ENCODE results near the gene RPL10A. TPM values are rescaled to one million over a fixed set of nuclear protein-coding genes. Genes with fewer than 3 reads are reported as not detected.
"Not testable (repeated sequence)": the region's sequence is repeated elsewhere in the genome, so short reads cannot be mapped to it uniquely, and the experiment has no call there.

Gene RPL10A
- total RNA-seq, 2 donors from 2014 or later, result 901 to 914 TPM

- peak; percentile 62 to 68 for DNase-seq
- ATAC-seq, result peak; percentile 19
- intact Hi-C loops (cut with DNase I, micrococcal nuclease), result no loop called here
Measured at GRCh38 chr6:35497571-35498421, 29.6 kb downstream of the RPL10A start.

- intact Hi-C loops (cut with DNase I, micrococcal nuclease), result no loop called here
- ATAC-seq (no peak), DNase-seq (no peak)
Measured at GRCh38 chr6:35498422-35499067, 30.3 kb downstream of the RPL10A start.

GRCh38 chr6:35499372-35499771, 31.2 kb downstream of the RPL10A start:
- DNase-seq (no peak), ATAC-seq (no peak)
- intact Hi-C loops (cut with DNase I, micrococcal nuclease), result no loop called here

- ATAC-seq, result no peak
- intact Hi-C loops (cut with DNase I, micrococcal nuclease), result no loop called here
- no peak for DNase-seq
Measured at GRCh38 chr6:35500782-35501181, 32.6 kb downstream of the RPL10A start.

- intact Hi-C loops (cut with DNase I, micrococcal nuclease), result no loop called here
- no peak for ATAC-seq
- DNase-seq, result no peak
Measured at GRCh38 chr6:35501784-35502183, 33.6 kb downstream of the RPL10A start.

GRCh38 chr6:35503534-35503933, 35.3 kb downstream of the RPL10A start:
- ATAC-seq (no peak), DNase-seq (no peak)
- intact Hi-C loops (cut with DNase I, micrococcal nuclease), result no loop called here

GRCh38 chr6:35505999-35506412, 37.8 kb downstream of the RPL10A start:
- DNase-seq, result no peak
- intact Hi-C loops (cut with DNase I, micrococcal nuclease), result no loop called here
- no peak for ATAC-seq

GRCh38 chr6:35506536-35506935, 38.3 kb downstream of the RPL10A start:
- intact Hi-C loops (cut with DNase I, micrococcal nuclease), result no loop called here
- DNase-seq, result no peak
- no peak for ATAC-seq

GRCh38 chr6:35507221-35507620, 39.0 kb downstream of the RPL10A start:
- no peak for ATAC-seq
- intact Hi-C loops (cut with DNase I, micrococcal nuclease), result no loop called here
- no peak for DNase-seq

GRCh38 chr6:35508027-35508426, 39.8 kb downstream of the RPL10A start:
- intact Hi-C loops (cut with DNase I, micrococcal nuclease), result no loop called here
- ATAC-seq (no peak), DNase-seq (no peak)

- no peak for DNase-seq
- ATAC-seq, result no peak
- intact Hi-C loops (cut with DNase I, micrococcal nuclease), result no loop called here
Measured at GRCh38 chr6:35508542-35508941, 40.3 kb downstream of the RPL10A start.

- no peak for DNase-seq
- no peak for ATAC-seq
- intact Hi-C loops (cut with DNase I, micrococcal nuclease), result no loop called here
Measured at GRCh38 chr6:35510916-35511561, 42.8 kb downstream of the RPL10A start.

GRCh38 chr6:35511562-35511941, 43.4 kb downstream of the RPL10A start:
- intact Hi-C loops (cut with DNase I, micrococcal nuclease), result no loop called here
- DNase-seq, result no peak
- no peak for ATAC-seq

GRCh38 chr6:35512006-35512405, 43.8 kb downstream of the RPL10A start:
- intact Hi-C loops (cut with DNase I, micrococcal nuclease), result no loop called here
- ATAC-seq, result no peak
- no peak for DNase-seq

- no peak for ATAC-seq
- no peak for DNase-seq
- intact Hi-C loops (cut with DNase I, micrococcal nuclease), result no loop called here
Measured at GRCh38 chr6:35512740-35513139, 44.5 kb downstream of the RPL10A start, which contains the start of gene TULP1. Gene TULP1, minus strand, starts transcription at chr6:35512896. Its CDS starts 38 bp downstream, at chr6:35512858.

- DNase-seq (no peak), ATAC-seq (no peak)
- intact Hi-C loops (cut with DNase I, micrococcal nuclease), result no loop called here
Measured at GRCh38 chr6:35514587-35514986, 46.4 kb downstream of the RPL10A start.

GRCh38 chr6:35515939-35516338, 47.7 kb downstream of the RPL10A start:
- DNase-seq; intact Hi-C loops (cut with DNase I, micrococcal nuclease); ATAC-seq: not testable (repeated sequence)

GRCh38 chr6:35516712-35517111, 48.5 kb downstream of the RPL10A start:
- DNase-seq (no peak), ATAC-seq (no peak)
- intact Hi-C loops (cut with DNase I, micrococcal nuclease), result no loop called here

- intact Hi-C loops (cut with DNase I, micrococcal nuclease); ATAC-seq; DNase-seq: not testable (repeated sequence)
Measured at GRCh38 chr6:35517978-35518377, 49.8 kb downstream of the RPL10A start.
